ENCODE results near the gene ROCK2. TPM values are rescaled to one million over a fixed set of nuclear protein-coding genes. Genes with fewer than 3 reads are reported as not detected.
A peak's percentile ranks its signal among the peaks of the same experiment; 100 is the strongest.

ROCK2 gene
- total and polyA plus RNA-seq, 2 of the 13 experiments (the other 11 are each of a cell fraction or from before 2014, with no cell fraction given) = 38.1 to 119 TPM

GRCh38 chr2:11344342-11344955, at the start of gene ROCK2 (continued):
- no peak for TF ChIP-seq ZBTB42 (CRISPR knock-in tag; IDR thresholded peaks at IDR 0.05)
- TF ChIP-seq IRX3 (CRISPR knock-in tag; IDR thresholded peaks at IDR 0.05; ENCODE audit: borderline replicate concordance, low read depth) = peak; percentile 61; the same call in 1 of the 2 replicates
- no peak; the same call in 1 of the 2 replicates for TF ChIP-seq MXD3 (CRISPR knock-in tag; IDR thresholded peaks at IDR 0.05)
- TF ChIP-seq PCBP1 (IDR thresholded peaks at IDR 0.05; ENCODE audit: borderline replicate concordance, low read depth, low read length) = peak; percentile 21; the same call in 1 of the 2 replicates
- TF ChIP-seq SAFB2 (CRISPR knock-in tag; IDR thresholded peaks at IDR 0.05; ENCODE audit: borderline replicate concordance, low read depth) = no peak
- TF ChIP-seq ZNF546 (CRISPR knock-in tag; conservative IDR thresholded peaks at IDR 0.05) = no peak
- 0 out of 2 replicates have a peak, but pooled peaks have one; percentile 8 for TF ChIP-seq MNT (IDR thresholded peaks at IDR 0.05)
- peak; percentile 86 for TF ChIP-seq HNRNPLL (IDR thresholded peaks at IDR 0.05; ENCODE audit: low read depth, low read length, poor library complexity, severe bottlenecking)
- TF ChIP-seq ZBTB1 (CRISPR knock-in tag; IDR thresholded peaks at IDR 0.05; ENCODE audit: borderline replicate concordance) = no peak
- no peak for TF ChIP-seq MBD4 (IDR thresholded peaks at IDR 0.05; ENCODE audit: borderline replicate concordance, low read length)
- TF ChIP-seq ZNF674 (CRISPR knock-in tag; IDR thresholded peaks at IDR 0.05; ENCODE audit: low read depth) = no peak
- TF ChIP-seq ZSCAN20 (CRISPR knock-in tag; IDR thresholded peaks at IDR 0.05; ENCODE audit: borderline replicate concordance) = no peak; the same call in 1 of the 2 replicates
- peak; percentile 40 for TF ChIP-seq ZNF883 (CRISPR knock-in tag; IDR thresholded peaks at IDR 0.05; ENCODE audit: not compliant biosample characterization)
- TF ChIP-seq ARNTL (CRISPR knock-in tag; IDR thresholded peaks at IDR 0.05) = no peak; the same call in 1 of the 2 replicates
- TF ChIP-seq SMAD9 (CRISPR knock-in tag; IDR thresholded peaks at IDR 0.05) = no peak
- no peak for TF ChIP-seq ZNF558 (CRISPR knock-in tag; IDR thresholded peaks at IDR 0.05; ENCODE audit: borderline replicate concordance)
- no peak for TF ChIP-seq JUND (CRISPR knock-in tag; IDR thresholded peaks at IDR 0.05)
- TF ChIP-seq LBX2 (CRISPR knock-in tag; IDR thresholded peaks at IDR 0.05; ENCODE audit: borderline replicate concordance) = no peak
- TF ChIP-seq FLYWCH1 (CRISPR knock-in tag; IDR thresholded peaks at IDR 0.05) = no peak
- TF ChIP-seq HNRNPH1 (optimal IDR thresholded peaks at IDR 0.05; ENCODE audit: low read depth, low read length) = peak; percentile 24
- TF ChIP-seq PBX2 (CRISPR knock-in tag; IDR thresholded peaks at IDR 0.05) = no peak
- no peak for TF ChIP-seq HCFC1 (IDR thresholded peaks at IDR 0.05; ENCODE audit: low read depth, low read length)
- no peak for TF ChIP-seq TERF1 (CRISPR knock-in tag; IDR thresholded peaks at IDR 0.05)
- TF ChIP-seq MYPOP (CRISPR knock-in tag; IDR thresholded peaks at IDR 0.05) = no peak; the same call in 1 of the 2 replicates
- TF ChIP-seq BRCA1 (CRISPR knock-in tag; IDR thresholded peaks at IDR 0.05) = no peak

All from HepG2 (cell line).